GM12872 (cell line): Measurements from ENCODE around the gene TAS2R42.

Experiments used
- CTCF ChIP-seq: IDR thresholded peaks from 3 replicates; pipeline ENCODE4 v1.5.1; 2011; ENCODE audit warnings: low read depth, mild to moderate bottlenecking, low read length, moderate library complexity; ENCODE audit not compliant: insufficient read depth

The TAS2R42 gene

GRCh38 chr12:11144297-11144696, 42.4 kb downstream of the TAS2R42 start:
- TF ChIP-seq CTCF = no peak

- no peak for TF ChIP-seq CTCF
These were observed 43.4 kb downstream of the TAS2R42 start for GRCh38 chr12:11143352-11143751.

- TF ChIP-seq CTCF = no peak
These were observed 50.7 kb downstream of the TAS2R42 start for GRCh38 chr12:11136075-11136474.
